Measurements from ENCODE around the gene TMEM184C. TPM values are rescaled to one million over a fixed set of nuclear protein-coding genes. Genes with fewer than 3 reads are reported as not detected.

TMEM184C gene
- total RNA-seq, 1 experiment from 2014 or later = 24.6 TPM

GRCh38 chr4:147682755-147683154 lies 65.6 kb downstream of the TMEM184C start:
- Histone ChIP-seq H2AFZ (ENCODE audit: low read depth, low read length, poor library complexity, severe bottlenecking) (no peak overlapping the region), H3K27me3 (ENCODE audit: insufficient read depth, low read length) (no peaks in the 10 kb centered on the region), H3K4me3 (replicated peaks in 1 of 2; ENCODE audit: low read depth in 1 of 2, low read length in 2 of 2) (peak overlapping the region; percentile 93 to 94), H3K36me3 (ENCODE audit: control insufficient read depth in 1 of 2, insufficient read depth in 2 of 2, low read length in 2 of 2) (peaks cover under 1 to 8% of the 10 kb centered on the region in 2 experiments; a peak in 1 of 4 replicates), H3K4me2 (ENCODE audit: low read length) (peak overlapping the region; percentile 83), H4K20me1 (ENCODE audit: insufficient read depth) (no peaks in the 10 kb centered on the region), H3K4me1 (ENCODE audit: control insufficient read depth in 1 of 2, insufficient read depth in 2 of 2, low read length in 2 of 2) (peaks cover 2 to 15% of the 10 kb centered on the region in 2 experiments; a peak in 2 of 4 replicates), H3K9me3 (ENCODE audit: control insufficient read depth in 1 of 2, insufficient read depth in 1 of 2, low read depth in 1 of 2, low read length in 2 of 2) (no peaks in the 10 kb centered on the region), H3K79me2 (ENCODE audit: insufficient read depth, low read length) (peaks cover 38% of the 10 kb centered on the region), H3K9me2 (ENCODE audit: insufficient read depth) (no peaks in the 10 kb centered on the region), H3K27ac (ENCODE audit: low read depth, low read length) (no peak overlapping the region), H3K9ac (ENCODE audit: low read length) (peak overlapping the region; percentile 78)
- no peak for ATAC-seq
- ChIA-PET RAD21 (ENCODE audit: low non-redundant PET in 1 of 2, low total read pairs in 2 of 2, uncharacterized antibody in 2 of 2, unreplicated experiment in 2 of 2) (no interaction called here), POLR2A (no interaction called here), CTCF (interaction anchor here (1.3 to 2.3 kb wide), 3 partner anchors 26 to 183 kb away, joined by 3 to 22 read pairs (median 3); no protein-coding TSS in a partner anchor)
- TF ChIP-seq SRF (IDR thresholded peaks at IDR 0.05; ENCODE audit: low read depth) (no peak), ATF3 (IDR thresholded peaks at IDR 0.05) (no peak), JUND (IDR thresholded peaks at IDR 0.05) (no peak), EZH2phosphoT487 (IDR thresholded peaks at IDR 0.05; ENCODE audit: borderline replicate concordance) (no peak), SP1 (IDR thresholded peaks at IDR 0.05; ENCODE audit: low read depth) (no peak), ZFX (IDR thresholded peaks at IDR 0.05) (no peak)
- no peak for DNase-seq (ENCODE audit: low read depth, low spot score)
- BruUV-seq (replicated peaks) = no TSS peak
- intact Hi-C loops (cut with micrococcal nuclease) = no loop called here

- CTCF ChIA-PET = interaction anchor here (1.3 to 2.3 kb wide), 3 partner anchors 26 to 183 kb away, joined by 3 to 22 read pairs (median 3); no protein-coding TSS in a partner anchor
- intact Hi-C loops (cut with micrococcal nuclease) = no loop called here
- no peak overlapping the region for H2AFZ ChIP-seq (ENCODE audit: low read depth, low read length, poor library complexity, severe bottlenecking)
- peak overlapping the region; percentile 68 for H3K27ac ChIP-seq (ENCODE audit: low read depth, low read length)
- no peaks in the 10 kb centered on the region for H3K9me2 ChIP-seq (ENCODE audit: insufficient read depth)
- TF ChIP-seq CEBPB (IDR thresholded peaks at IDR 0.05; ENCODE audit: low read depth) (no peak), ATF3 (IDR thresholded peaks at IDR 0.05) (no peak), POLR2AphosphoS5 (IDR thresholded peaks at IDR 0.05; ENCODE audit: low read depth, low read length) (no peak), SRF (IDR thresholded peaks at IDR 0.05; ENCODE audit: low read depth) (no peak)
- peaks cover 2 to 15% of the 10 kb centered on the region in 2 experiments; a peak in 2 of 4 replicates for H3K4me1 ChIP-seq (ENCODE audit: control insufficient read depth in 1 of 2, insufficient read depth in 2 of 2, low read length in 2 of 2)
- peaks cover 34% of the 10 kb centered on the region for H3K79me2 ChIP-seq (ENCODE audit: insufficient read depth, low read length)
- no peaks in the 10 kb centered on the region for H4K20me1 ChIP-seq (ENCODE audit: insufficient read depth)
- ATAC-seq (no peak), DNase-seq (ENCODE audit: low read depth, low spot score) (no peak)
- BruUV-seq (replicated peaks) = TSS peak; percentile 65
- no peaks in the 10 kb centered on the region for H3K9me3 ChIP-seq (ENCODE audit: control insufficient read depth in 1 of 2, insufficient read depth in 1 of 2, low read depth in 1 of 2, low read length in 2 of 2)
- no peaks in the 10 kb centered on the region for H3K27me3 ChIP-seq (ENCODE audit: insufficient read depth, low read length)
- peak overlapping the region; percentile 83 for H3K4me2 ChIP-seq (ENCODE audit: low read length)
- H3K4me3 ChIP-seq (replicated peaks in 1 of 2; ENCODE audit: low read depth in 1 of 2, low read length in 2 of 2) = peak overlapping the region; percentile 93 to 94
- peak overlapping the region; percentile 78 for H3K9ac ChIP-seq (ENCODE audit: low read length)
- RAD21 ChIA-PET (ENCODE audit: low non-redundant PET in 1 of 2, low total read pairs in 2 of 2, uncharacterized antibody in 2 of 2, unreplicated experiment in 2 of 2) = no interaction called here
- POLR2A ChIA-PET = interaction anchor here (0.9 to 1.0 kb wide), 3 partner anchors 21 to 184 kb away, joined by 3 to 4 read pairs (median 4); no protein-coding TSS in a partner anchor
- peaks cover 0 to 6% of the 10 kb centered on the region in 2 experiments; a peak in 1 of 4 replicates for H3K36me3 ChIP-seq (ENCODE audit: control insufficient read depth in 1 of 2, insufficient read depth in 2 of 2, low read length in 2 of 2)
Measured at GRCh38 chr4:147683188-147683591, 66.0 kb downstream of the TMEM184C start.
